Measurements from ENCODE around the gene GSAP. TPM values are rescaled to one million over a fixed set of nuclear protein-coding genes. Genes with fewer than 3 reads are reported as not detected.

Gene GSAP
- polyA plus RNA-seq, 3 donors = 19.1 to 105 (median 35.6) TPM

DNA sequence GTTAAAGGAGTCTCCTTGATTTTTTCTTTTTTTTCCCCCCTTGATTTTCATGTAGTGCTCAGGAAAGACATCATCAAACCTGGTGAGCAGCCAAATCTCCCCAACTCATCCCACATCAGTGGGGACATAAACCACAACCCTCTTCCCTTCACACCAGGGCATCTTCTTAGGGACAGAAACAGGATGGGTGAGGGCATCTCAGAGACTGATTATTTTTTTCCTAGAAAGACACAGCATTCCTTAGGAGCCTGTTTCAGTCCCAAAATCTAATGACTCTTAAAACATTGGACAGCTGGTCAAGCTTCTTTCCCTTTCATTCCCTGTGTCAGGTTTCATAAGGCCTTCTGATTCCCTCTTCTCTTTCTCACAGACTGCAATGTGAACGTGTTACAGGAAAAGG, 31.5 kb upstream of the GSAP start:
- Mint-ChIP-seq H3K4me3 (peak overlapping the region in 1 of 2 donors; percentile 32), H3K9me3 (no peaks in the 10 kb centered on the region), H3K27me3 (ENCODE audit: low read depth in 3 of 3) (no peaks in the 10 kb centered on the region), H3K27ac (peak overlapping the region; percentile 4 to 90 (median 70)), H3K36me3 (no peaks in the 10 kb centered on the region), H3K4me1 (peaks cover 36% of the 10 kb centered on the region)
- Histone ChIP-seq H2AFZ (ENCODE audit: insufficient read depth, low read depth, low read length, poor library complexity, severe bottlenecking) (no peak overlapping the region), H4K20me1 (ENCODE audit: insufficient read depth, low read length) (no peaks in the 10 kb centered on the region), H3K79me2 (ENCODE audit: insufficient read depth, low read length) (no peaks in the 10 kb centered on the region), H3K4me1 (ENCODE audit: control insufficient read depth in 1 of 2, insufficient read depth in 2 of 2, low read length in 2 of 2) (peaks cover 27 to 35% of the 10 kb centered on the region in 2 donors), H3K4me3 (replicated peaks in 1 of 3; ENCODE audit: low read depth in 2 of 3, low read length in 3 of 3) (peak overlapping the region in 1 of 3 experiments; percentile 11), H3K27ac (ENCODE audit: low read depth in 1 of 2, low read length in 2 of 2) (peak overlapping the region in 1 of 2 donors; percentile 51), H3K9ac (ENCODE audit: insufficient read depth, low read length, poor library complexity, severe bottlenecking) (no peak overlapping the region), H3K36me3 (replicated peaks in 1 of 2; ENCODE audit: control insufficient read depth in 1 of 2, insufficient read depth in 2 of 2, low read length in 2 of 2) (no peaks in the 10 kb centered on the region), H3K9me3 (replicated peaks in 1 of 2; ENCODE audit: control insufficient read depth in 1 of 2, insufficient read depth in 1 of 2, low read length in 2 of 2) (no peaks in the 10 kb centered on the region), H3K4me2 (replicated peaks; ENCODE audit: extremely low read depth, low read length, poor library complexity, severe bottlenecking) (peak overlapping the region; percentile 26), H3K27me3 (ENCODE audit: control insufficient read depth in 2 of 2, insufficient read depth in 2 of 2, low read length in 2 of 2) (no peaks in the 10 kb centered on the region)
- TF ChIP-seq, protein P1, sequence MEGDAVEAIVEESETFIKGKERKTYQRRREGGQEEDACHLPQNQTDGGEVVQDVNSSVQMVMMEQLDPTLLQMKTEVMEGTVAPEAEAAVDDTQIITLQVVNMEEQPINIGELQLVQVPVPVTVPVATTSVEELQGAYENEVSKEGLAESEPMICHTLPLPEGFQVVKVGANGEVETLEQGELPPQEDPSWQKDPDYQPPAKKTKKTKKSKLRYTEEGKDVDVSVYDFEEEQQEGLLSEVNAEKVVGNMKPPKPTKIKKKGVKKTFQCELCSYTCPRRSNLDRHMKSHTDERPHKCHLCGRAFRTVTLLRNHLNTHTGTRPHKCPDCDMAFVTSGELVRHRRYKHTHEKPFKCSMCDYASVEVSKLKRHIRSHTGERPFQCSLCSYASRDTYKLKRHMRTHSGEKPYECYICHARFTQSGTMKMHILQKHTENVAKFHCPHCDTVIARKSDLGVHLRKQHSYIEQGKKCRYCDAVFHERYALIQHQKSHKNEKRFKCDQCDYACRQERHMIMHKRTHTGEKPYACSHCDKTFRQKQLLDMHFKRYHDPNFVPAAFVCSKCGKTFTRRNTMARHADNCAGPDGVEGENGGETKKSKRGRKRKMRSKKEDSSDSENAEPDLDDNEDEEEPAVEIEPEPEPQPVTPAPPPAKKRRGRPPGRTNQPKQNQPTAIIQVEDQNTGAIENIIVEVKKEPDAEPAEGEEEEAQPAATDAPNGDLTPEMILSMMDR (IDR thresholded peaks at IDR 0.05) = no peak
- intact Hi-C loops (cut with micrococcal nuclease) = no loop called here
- no peak for DNase-seq
- WGBS (ENCODE audit: insufficient coverage) = no CpG with 5 or more reads among the region's 1 CpG

DNA sequence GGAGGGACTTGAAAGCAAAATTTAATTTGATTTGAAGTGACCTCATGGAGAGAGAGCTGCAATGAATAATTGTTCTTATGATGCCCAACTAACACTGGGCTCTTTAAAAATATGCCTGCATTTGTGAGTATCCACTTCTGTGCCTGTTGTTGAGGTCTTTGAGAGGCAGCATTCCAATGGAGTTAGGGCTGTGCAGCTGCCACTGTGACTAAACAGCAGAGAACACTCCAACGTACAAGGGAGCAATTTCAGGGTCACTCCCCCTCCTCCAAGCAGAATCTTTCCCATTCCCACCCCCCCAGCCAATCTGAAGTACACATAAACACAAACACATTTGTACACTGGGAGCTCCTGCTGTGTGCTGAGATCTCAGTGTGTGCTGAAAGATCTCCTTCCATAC, 28.0 kb upstream of the GSAP start:
- no peak overlapping the region for H3K9ac ChIP-seq (ENCODE audit: insufficient read depth, low read length, poor library complexity, severe bottlenecking)
- DNase-seq = no peak
- Mint-ChIP-seq H3K9me3 (no peaks in the 10 kb centered on the region), H3K36me3 (no peaks in the 10 kb centered on the region), H3K4me1 (peaks cover 43% of the 10 kb centered on the region), H3K27me3 (ENCODE audit: low read depth in 3 of 3) (no peaks in the 10 kb centered on the region), H3K27ac (no peak overlapping the region), H3K4me3 (no peak overlapping the region)
- H3K27ac ChIP-seq (ENCODE audit: low read depth in 1 of 2, low read length in 2 of 2) = no peak overlapping the region
- intact Hi-C loops (cut with micrococcal nuclease) = no loop called here
- H3K79me2 ChIP-seq (ENCODE audit: insufficient read depth, low read length) = no peaks in the 10 kb centered on the region
- H3K4me1 ChIP-seq (ENCODE audit: control insufficient read depth in 1 of 2, insufficient read depth in 2 of 2, low read length in 2 of 2) = peaks cover 25 to 44% of the 10 kb centered on the region in 2 donors
- H2AFZ ChIP-seq (ENCODE audit: insufficient read depth, low read depth, low read length, poor library complexity, severe bottlenecking) = no peak overlapping the region
- TF ChIP-seq, protein P1 (IDR thresholded peaks at IDR 0.05) = no peak
- WGBS (ENCODE audit: insufficient coverage) = 80% methylated on average over 1 of the region's 1 CpG
- no peaks in the 10 kb centered on the region for H3K9me3 ChIP-seq (replicated peaks in 1 of 2; ENCODE audit: control insufficient read depth in 1 of 2, insufficient read depth in 1 of 2, low read length in 2 of 2)
- no peaks in the 10 kb centered on the region for H3K36me3 ChIP-seq (replicated peaks in 1 of 2; ENCODE audit: control insufficient read depth in 1 of 2, insufficient read depth in 2 of 2, low read length in 2 of 2)
- no peaks in the 10 kb centered on the region for H3K27me3 ChIP-seq (ENCODE audit: control insufficient read depth in 2 of 2, insufficient read depth in 2 of 2, low read length in 2 of 2)
- no peak overlapping the region for H3K4me3 ChIP-seq (replicated peaks in 1 of 3; ENCODE audit: low read depth in 2 of 3, low read length in 3 of 3)
- no peaks in the 10 kb centered on the region for H4K20me1 ChIP-seq (ENCODE audit: insufficient read depth, low read length)
- H3K4me2 ChIP-seq (replicated peaks; ENCODE audit: extremely low read depth, low read length, poor library complexity, severe bottlenecking) = no peak overlapping the region

Data from CD14-positive monocyte (primary cell).